Left renal cortex interstitium (tissue), 4 donors: ENCODE measurements around the gene SLCO2A1. TPM values are rescaled to one million over a fixed set of nuclear protein-coding genes. Genes with fewer than 3 reads are reported as not detected.
"Not testable (repeated sequence)": the region's sequence is repeated elsewhere in the genome, so short reads cannot be mapped to it uniquely, and the experiment has no call there.

ENCODE experiments used
- DNase-seq, 4 donors: peaks; one replicate each; pipeline ENCODE4 v3.0.0-alpha.2; 2013; ENCODE audit warnings: low read depth in 4 of 4, low spot score in 2 of 4, missing footprints in 1 of 4
- polyA plus RNA-seq, 4 donors: library from polyadenylated mRNA; unstranded; fragments of 120-200 nt; gene quantifications; one replicate each; pipeline ENCODE4 v1.2.1, GENCODE V29; 2013; ENCODE audit not compliant: insufficient read length in 4 of 4

The SLCO2A1 gene
- 10 to 100 TPM; 16.8 to 21.6 (median 17.9) TPM for polyA plus RNA-seq

DNA sequence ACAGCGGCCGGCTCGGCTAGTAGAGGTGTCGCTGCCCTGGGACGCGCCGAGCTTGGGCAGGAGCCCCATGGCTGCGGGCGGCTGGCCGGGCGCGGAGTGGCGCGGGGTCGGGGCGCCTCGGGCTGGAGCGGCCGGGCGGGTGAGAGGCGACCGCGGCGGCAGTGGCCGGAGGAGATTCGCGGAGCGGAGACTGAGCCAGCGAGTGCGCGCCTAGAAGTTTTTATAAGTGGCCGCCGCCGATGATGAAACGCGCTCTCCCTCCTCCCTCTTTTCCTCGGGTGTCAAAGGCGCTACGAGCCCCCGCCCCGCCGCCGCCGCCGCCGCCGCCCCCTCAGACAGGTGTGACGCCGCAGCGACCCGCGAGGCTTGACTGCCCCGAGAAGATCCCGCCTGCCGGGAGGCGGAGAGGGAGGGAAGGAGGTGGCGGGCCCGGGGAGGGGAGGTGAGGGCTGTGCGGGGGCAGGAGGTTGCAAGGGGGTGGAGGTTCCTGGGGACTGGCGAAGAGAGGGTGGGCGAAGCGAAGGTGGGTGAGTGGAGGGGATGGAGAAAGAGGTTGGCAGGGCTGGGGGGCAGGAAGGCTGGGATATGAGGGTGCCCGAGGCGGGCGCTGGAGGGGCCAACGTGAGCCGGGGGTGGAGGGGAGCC lies at the start of gene SLCO2A1:
SLCO2A1 (minus strand) TSS at position 192 of the 645 bp plus-strand sequence; CDS start at position 69, 123 bp downstream.
- peak in 3 of 4 donors; percentile 34 to 51 (median 36) for DNase-seq

DNA sequence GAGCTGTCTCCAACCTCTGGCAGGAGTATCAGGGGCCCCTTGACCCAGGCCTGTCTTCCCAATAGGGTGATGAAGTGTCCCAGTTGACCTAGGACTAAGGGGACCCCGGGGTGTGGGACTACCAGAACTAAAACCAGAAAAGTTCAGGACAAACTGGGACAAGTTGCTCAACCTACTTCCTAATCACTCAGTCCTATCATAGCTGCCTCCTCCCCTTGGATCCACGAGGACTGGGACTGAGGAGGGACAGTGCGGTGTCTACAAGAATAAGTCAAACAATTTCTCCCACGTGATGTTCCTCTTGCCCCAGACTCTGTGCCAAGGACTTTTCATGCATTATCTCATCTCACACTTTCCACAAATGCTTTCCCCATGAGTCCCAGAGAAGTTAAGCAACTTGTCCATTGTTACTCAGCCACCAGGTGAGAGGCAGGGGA lies 49.4 kb upstream of the SLCO2A1 start:
- no peak for DNase-seq

DNA sequence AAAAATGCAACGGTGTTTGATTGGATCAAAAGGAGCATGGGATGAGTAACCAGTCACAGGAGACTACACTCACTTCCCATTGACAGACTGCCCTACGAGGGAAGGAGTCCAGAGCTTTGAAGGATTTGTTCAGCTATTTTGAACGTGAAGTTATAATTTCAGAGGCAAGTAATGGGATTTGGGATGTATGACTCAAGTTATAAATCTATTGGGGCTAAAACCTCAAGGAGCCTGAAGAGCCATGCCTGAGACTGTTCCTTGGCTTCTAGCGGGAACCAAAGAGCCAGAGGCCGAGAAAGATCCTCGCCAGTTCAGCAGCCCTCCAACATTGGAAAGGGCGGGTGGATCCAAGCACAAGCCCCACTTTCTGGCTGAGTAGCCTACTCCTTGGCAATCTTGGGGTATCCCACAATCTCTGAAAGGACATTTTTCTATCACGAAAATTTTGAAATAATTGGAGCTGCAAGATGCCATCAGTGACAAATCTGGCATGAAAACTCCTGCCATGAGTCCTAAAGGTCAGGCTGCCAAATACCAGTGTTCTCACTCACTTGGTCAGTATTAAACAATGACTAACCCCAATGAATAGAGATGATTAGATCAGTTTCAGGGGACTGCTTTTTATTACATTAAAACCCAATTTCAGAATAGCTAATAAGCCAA lies 48.6 kb upstream of the SLCO2A1 start:
- no peak for DNase-seq

DNA sequence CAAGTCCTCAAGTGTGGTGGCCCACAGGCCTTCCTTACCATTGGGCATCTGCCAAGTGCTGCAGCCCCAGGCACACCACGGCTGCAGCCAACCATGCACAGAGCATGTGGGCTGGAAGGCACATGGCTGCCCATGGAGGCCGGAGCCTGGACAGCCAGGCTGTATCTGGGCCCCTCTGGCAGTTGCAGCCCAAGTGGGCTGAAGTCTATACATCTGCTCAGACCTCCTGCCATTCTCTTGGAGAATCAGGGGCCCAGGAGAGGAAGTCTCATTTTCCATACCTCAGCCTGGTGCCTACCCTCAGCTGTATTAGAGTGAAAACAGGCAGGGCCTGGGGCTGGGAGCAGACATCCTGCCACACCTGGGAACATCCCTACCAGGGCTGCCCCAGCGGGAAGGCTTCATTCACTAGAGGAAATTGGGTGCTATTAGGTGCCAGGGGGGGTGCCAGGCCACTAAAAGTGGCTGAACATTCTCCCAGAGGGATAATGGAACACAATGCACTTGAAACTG lies 48.0 kb upstream of the SLCO2A1 start:
- DNase-seq = no peak

DNA sequence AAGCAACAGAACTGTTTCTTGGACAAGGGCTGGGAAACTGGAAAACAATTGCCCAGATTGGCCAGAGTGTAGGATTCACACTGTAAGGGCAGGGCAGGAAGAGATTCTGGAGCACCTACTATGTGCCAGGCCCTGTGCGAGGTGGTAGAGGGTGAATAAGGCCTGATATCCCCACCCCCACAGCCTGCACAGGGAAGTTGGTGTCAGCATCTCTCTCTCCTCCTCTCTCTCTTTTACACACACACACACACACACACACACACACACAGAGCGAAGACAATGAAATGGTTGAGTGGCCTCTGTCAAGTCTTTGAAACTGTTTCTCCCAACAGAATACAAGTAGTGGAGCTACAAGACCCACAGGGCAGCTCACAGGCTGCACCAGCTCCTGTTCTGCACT lies 47.1 kb upstream of the SLCO2A1 start:
- no peak for DNase-seq

DNA sequence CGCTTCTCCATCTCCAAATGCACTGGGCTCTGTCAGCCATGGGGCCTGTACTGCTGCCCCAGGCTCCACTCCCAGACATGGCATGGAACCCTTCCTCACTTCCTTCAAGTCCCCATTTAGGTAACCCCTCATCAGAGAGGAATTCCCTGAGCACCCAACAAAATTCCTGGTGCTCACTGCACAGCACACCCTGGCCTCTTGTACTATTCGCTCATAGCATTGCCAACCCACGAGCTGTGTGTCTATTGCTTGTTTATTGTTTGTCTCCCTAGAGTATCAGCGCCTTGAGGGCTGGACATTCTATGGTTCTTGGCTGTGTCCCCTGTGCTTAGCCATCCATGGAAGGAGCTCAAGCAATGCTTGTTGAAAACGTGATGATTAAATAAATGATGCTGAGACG lies 46.1 kb upstream of the SLCO2A1 start:
- DNase-seq = no peak

DNA sequence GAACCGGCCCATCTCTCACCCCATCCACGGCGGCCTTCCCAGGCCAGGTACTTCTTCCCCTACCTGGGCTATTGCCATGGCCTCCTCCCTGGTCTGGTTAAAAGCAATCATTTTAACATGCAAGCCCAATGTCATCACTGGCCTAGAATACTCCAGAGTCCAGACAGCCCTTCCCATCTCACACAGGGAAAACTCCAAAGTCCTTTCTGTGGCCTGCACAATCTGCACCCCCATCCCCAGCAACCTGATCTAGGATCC lies 45.8 kb upstream of the SLCO2A1 start:
- DNase-seq = no peak

DNA sequence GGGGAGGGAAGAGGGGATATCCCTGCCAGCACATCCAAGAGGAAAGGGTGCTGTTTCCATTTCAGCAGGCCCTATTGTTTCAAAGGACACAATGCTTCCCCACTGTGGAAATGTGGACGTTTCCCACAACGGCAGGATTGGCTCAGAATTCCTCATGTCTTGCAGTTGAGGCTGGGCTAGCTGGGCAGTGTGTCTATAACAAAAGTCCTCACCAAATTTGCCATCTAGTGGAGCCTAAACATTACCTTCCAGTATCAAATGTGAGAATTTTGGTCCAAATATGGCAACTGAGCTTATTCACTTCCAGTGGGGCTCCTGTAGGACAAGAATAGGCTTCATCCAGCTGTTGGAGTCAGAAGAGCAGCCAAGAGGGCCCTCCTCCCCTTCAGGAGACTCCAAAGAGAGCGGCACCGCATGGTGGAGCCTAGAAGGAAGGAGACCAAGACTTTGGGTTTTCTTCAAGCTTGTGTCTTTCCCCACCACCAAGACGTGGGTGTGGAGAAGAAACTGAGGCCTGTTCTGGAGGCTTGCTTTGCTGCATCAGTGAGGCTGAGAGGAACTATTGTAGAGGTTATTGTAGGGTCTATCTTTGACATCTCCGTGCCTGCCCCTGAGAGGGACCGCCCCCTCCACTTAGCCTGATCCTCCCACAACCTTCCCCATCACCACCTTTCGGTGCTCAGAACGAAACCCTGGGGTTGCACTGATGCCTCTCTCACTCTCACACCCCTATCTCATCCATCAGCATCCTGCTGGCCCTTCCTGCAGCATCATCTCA lies 45.3 kb upstream of the SLCO2A1 start:
- no peak for DNase-seq

DNA sequence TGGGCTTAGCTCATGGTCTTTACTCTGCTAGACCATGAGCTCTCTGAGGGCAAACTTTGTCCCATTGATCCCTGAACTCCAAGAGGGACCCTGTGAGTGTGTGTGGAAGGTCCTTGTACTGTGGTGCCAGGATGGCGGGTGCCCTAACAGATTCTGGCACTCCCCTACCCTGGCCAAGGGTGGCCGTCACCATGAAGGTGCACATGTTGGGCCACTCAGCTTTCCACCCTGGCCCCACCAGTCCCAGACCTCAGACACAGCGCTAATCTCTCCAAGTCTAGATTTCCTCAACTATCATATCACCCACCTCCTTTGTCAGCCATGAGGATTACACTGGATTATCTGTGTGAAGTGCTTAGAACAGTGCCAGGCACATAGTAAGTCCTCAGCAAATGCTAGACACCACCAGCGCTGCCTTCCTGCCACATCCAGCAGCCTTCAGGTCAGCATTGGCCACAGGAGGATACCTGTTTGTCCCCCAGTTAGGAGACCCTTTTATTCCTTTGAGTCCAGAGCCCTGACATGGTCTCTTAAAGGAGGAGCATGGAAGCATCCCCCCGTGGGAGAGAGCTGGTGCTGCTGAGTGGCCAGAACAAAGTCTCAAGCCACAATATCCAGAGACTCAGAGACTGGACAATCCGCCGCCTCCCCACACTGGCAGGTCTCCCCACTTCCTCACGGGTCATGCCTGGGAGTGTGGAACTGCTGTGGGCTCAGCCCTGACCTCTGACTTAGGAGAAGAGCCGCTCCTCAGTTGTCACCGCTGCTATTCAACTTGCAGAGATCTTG lies 44.5 kb upstream of the SLCO2A1 start:
- DNase-seq = no peak

DNA sequence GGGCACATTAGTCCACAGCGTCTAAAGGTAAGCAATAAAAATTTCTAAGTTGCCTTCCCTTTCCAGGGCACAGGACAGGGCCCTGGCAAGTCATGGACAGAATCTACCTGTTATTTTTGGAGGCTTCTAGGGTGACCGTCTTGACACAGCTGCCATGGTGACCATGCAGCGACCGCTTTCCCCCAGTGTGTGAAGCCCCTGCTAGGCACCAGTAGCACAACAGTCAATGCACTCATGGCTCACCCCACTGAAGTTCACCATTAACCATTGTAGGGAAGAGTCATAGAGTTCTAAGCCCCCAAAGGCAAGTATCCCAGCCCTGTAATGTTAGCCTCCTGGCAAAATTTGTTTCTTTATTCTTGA lies 43.8 kb upstream of the SLCO2A1 start:
- DNase-seq = no peak

DNA sequence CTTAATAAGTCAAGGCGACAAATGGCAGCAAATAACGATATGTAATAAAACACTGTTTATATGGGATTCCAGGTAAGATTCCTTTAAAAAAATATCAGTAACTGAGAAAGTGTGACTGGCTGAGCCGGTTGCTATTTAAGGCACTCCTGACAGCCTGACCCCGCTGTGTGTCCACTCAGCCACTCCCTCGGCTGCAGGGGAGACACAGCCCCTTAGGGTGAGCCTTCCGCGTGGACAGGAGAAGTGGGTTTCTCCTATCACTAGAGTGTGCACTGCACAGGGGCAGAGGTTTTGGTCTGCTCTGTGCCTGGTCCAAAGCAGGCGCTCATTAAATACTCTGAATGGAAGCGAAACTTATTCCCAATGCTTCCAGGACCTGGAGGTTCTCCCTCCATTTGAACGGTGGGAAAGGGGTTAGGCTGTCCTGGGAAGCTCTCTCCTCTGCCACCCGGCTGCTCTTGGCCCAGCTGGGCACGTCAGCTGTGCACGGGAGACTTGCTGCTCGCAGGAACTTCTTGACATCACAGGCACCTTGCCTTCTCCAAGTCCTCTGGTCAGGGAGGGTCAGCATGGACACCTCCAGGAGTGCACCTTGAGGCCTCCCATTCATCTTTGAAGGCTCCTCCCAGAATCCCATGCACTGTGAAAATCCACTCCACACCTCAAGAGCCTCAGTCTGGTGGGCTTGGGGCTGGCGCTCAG lies 43.3 kb upstream of the SLCO2A1 start:
- DNase-seq = no peak

DNA sequence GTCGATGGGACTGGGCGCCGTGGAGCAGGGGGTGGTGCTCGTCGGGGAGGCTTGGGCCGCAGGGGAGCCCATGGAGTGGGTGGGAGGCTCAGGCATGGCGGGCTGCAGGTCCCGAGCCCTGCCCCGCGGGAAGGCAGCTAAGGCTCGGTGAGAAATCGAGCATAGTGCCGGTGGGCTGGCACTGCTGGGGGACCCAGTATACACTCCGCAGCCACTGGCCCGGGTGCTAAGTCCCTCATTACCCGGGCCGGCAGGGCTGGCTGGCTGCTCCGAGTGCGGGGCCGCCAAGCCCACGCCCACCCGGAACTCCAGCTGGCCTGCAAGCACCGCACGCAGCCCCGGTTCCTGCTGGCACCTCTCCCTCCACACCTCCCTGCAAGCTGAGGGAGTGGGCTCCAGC lies 40.6 kb upstream of the SLCO2A1 start:
- not testable (repeated sequence) for DNase-seq

DNA sequence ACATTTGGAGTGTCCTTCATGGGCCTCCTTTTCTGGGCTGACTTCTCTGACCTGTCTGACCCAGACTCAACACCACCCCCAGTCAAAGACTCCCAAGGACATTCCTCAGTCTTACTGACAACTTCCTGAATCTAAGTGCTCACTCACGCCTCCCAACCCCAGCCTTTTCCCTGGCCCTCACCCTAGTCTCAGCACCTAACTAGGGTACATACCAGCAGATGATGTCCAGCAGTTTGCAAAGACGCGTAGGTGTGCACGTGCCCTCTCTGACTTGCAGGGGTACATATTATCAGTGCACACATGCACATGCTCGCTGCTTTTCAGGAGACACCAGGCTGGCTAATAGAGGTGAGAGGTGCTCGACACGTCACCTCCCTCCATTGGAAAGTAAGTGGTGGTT lies 38.7 kb upstream of the SLCO2A1 start:
- DNase-seq = no peak

DNA sequence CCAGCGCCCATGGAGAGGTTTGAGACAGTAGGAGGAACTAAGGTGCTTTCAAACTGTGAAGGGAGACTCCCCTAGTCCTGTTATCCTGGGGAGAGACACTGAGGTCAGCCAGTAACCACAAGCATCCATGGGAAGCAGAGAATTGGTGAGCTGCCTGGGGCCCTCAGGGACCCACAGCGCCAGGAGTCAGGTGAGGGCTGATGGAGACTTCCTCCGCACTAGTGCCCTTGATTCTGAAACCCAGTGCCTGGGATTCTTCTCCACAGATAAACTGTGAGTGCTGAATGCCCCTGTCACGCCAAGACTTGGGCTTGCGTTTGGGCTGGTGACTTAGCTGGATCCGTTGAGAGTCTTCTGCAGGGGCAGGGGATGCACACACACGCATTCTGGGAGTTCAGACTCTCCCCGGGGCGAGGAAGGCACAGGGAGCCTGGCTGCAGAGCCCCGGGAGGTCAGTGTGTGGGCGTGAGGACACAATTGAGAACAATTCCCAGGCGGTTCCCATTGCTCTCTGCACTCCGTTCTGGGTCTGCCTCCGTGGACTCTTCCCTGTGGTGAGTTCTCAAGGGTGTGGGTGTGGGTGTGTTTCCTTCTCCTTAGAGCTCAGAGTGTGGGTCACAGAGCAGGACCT lies 37.9 kb upstream of the SLCO2A1 start:
- no peak for DNase-seq

DNA sequence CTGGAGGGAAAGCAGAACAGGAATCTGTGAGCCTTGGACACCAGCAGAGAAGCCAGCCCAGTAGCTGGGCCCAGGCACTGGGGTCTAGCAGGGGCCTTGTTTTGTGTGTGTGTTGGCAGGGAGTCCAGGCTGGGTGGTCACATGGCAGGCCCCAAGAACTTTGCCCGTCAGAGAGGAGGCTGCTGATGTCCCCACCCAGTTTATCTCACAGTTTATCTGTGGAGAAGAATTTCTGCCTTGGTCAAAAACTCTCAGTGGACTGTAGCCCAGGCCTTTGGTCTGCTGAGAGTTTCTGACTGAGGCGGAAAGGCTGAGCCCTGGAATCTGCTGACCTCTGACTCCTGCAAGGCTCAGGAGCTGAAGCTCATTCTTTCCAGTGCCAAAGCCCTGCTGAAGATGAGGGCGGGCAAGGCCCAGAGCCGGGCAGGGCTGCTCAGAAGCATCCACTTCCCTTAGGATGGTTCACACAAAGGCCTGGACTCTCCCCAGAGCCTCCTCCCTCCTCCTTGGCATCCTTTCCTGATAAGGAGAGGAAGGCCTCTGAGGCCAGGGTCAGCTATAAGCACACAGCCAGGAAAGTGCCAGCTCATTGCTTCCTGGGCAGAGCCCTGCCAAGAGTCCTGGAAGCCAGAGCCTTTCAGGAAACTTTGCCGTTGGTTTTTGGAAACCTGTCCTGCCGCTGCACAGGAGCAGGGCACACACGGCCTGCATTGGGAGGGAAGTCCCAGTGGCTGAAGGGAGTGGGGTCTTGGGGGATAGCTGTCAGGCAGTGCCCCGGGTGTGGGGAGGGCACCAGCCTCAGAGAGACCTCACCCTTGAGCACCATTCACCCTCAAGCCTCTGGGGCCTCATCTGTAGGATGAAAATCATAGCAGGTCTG lies 37.2 kb upstream of the SLCO2A1 start:
- no peak for DNase-seq

DNA sequence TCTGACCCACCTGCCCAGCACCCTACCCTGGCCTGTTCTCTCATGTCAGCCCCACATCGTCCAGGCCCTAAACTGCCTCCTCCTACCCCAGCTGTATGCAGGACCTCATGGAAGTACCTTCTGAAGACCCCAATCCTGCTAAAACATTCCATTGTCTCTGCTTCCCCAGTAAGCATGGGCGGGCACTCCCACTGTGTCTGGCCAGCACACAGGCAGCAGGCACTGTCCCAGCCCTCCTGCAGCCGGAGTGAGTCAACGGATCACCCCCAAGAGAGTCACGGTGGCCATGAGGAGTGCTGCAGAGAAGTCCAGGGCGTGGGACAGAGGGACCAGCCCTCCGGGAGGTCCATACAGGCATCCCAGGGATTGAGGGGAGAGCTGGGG lies 36.4 kb upstream of the SLCO2A1 start:
- no peak for DNase-seq

DNA sequence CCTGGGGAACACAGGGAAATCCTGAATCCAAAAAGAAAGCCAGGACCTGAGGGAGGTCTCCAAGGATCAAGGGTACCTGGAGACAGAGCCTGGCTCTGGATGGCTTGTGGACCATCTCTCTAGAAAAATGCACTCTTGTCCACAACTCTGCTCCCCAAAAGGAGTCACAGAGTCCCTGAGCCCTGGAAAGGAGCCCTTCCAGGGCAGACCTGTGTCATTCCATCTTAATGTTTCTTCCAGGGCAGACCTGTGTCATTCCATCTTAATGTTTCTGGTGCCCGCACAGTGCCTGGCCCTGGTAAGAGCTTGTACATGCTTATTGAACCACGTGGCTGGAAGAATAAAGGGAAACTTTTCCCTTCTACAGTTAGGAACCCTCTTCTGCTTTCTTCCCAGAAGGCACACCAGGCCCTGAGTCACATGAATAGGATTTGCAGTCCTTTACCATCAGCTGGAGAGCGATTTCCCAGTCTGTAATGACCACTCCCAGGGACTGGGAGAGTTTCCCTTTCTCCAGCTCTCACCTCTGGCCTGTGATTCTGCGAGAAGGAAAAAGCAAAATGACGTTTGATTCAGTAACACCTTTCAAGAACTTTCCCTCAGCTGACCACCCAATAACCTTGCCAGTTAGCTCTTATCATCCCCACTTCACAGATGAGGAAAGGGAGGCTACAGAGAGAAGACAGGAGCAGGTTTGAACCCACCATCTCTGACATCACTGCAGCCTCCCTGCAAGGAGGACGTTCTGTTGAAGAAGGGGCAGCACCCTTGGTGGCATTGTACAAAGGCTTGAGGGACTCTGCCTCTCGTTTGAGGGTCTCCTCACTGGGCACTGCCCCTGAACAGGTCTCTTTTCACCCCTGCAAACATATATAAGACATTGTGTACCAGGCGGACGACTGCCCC lies 35.8 kb upstream of the SLCO2A1 start:
- no peak for DNase-seq

DNA sequence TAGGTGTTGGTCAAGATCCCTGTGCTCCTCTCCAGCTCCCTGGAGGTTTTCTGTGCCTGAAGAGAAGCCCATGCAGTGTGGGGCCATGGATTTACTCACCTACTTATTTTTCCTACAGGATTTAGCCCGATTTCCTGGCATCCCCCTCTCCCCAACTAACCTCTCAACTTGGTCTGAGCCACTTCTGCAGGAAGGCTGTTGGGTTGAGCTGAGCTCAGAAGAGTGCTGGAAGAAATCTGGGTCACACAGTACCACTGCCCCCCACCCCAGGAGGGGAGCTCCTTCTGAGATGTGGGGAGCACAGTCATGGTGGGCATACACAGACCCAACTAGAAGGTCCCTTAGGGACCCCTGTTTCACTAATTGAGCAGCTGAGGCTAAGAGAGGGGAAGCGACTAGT lies 34.4 kb upstream of the SLCO2A1 start:
- DNase-seq = no peak
